SIG-M5 (cell line): ENCODE results near the gene MTX2.

ENCODE experiments used
- DNase-seq: peaks from one replicate; lab custom pipeline; 2025; lab: John Stamatoyannopoulos, UW

MTX2 gene

GRCh38 chr2:176269319-176270099 is at the start of gene MTX2:
Gene MTX2, plus strand, starts transcription at chr2:176269442. Its CDS starts 188 bp downstream, at chr2:176269630.
- peak; percentile 13 for DNase-seq

- no peak for DNase-seq
Measured at GRCh38 chr2:176227874-176228273, 41.4 kb upstream of the MTX2 start.

GRCh38 chr2:176234156-176234555 is 35.1 kb upstream of the MTX2 start:
- no peak for DNase-seq

- no peak for DNase-seq
Measured at GRCh38 chr2:176234940-176235339, 34.3 kb upstream of the MTX2 start.

GRCh38 chr2:176237456-176237855 is 31.8 kb upstream of the MTX2 start:
- DNase-seq: no peak

GRCh38 chr2:176239031-176239430 is 30.2 kb upstream of the MTX2 start:
- DNase-seq: no peak

- no peak for DNase-seq
Measured at GRCh38 chr2:176240301-176240700, 28.9 kb upstream of the MTX2 start.

GRCh38 chr2:176242276-176242675 is 27.0 kb upstream of the MTX2 start:
- DNase-seq: no peak

GRCh38 chr2:176246331-176246730 is 22.9 kb upstream of the MTX2 start:
- DNase-seq: no peak

- no peak for DNase-seq
Measured at GRCh38 chr2:176247859-176248258, 21.4 kb upstream of the MTX2 start.

GRCh38 chr2:176251928-176252327 is 17.3 kb upstream of the MTX2 start:
- DNase-seq: no peak

GRCh38 chr2:176260689-176261088 is 8.6 kb upstream of the MTX2 start:
- DNase-seq: no peak

GRCh38 chr2:176261136-176261535 is 8.1 kb upstream of the MTX2 start:
- no peak for DNase-seq

GRCh38 chr2:176268976-176269318 is 295 bp upstream of the MTX2 start:
- DNase-seq: no peak

GRCh38 chr2:176270100-176270750 is 983 bp downstream of the MTX2 start:
- no peak for DNase-seq

- DNase-seq: no peak
Measured at GRCh38 chr2:176272870-176273459, 3.7 kb downstream of the MTX2 start.

- DNase-seq: no peak
Measured at GRCh38 chr2:176278927-176279326, 9.7 kb downstream of the MTX2 start.

GRCh38 chr2:176280156-176280555 is 10.9 kb downstream of the MTX2 start:
- DNase-seq: no peak

GRCh38 chr2:176280867-176281658 is 11.8 kb downstream of the MTX2 start:
- no peak for DNase-seq

GRCh38 chr2:176283291-176284068 is 14.2 kb downstream of the MTX2 start:
- DNase-seq: no peak

- DNase-seq: no peak
Measured at GRCh38 chr2:176284461-176285049, 15.3 kb downstream of the MTX2 start.
